ENCODE results near the gene PTPRJ. TPM values are rescaled to one million over a fixed set of nuclear protein-coding genes. Genes with fewer than 3 reads are reported as not detected.

The PTPRJ gene
- total and polyA plus RNA-seq, 2 of the 13 experiments (the other 11 are each of a cell fraction or from before 2014, with no cell fraction given) = 1.0 to 1.2 TPM

- peak; percentile 60 for TF ChIP-seq ZNF687 (CRISPR knock-in tag; IDR thresholded peaks at IDR 0.05)
Measured at GRCh38 chr11:47980907-47981621, 705 bp downstream of the PTPRJ start (continued).

DNA sequence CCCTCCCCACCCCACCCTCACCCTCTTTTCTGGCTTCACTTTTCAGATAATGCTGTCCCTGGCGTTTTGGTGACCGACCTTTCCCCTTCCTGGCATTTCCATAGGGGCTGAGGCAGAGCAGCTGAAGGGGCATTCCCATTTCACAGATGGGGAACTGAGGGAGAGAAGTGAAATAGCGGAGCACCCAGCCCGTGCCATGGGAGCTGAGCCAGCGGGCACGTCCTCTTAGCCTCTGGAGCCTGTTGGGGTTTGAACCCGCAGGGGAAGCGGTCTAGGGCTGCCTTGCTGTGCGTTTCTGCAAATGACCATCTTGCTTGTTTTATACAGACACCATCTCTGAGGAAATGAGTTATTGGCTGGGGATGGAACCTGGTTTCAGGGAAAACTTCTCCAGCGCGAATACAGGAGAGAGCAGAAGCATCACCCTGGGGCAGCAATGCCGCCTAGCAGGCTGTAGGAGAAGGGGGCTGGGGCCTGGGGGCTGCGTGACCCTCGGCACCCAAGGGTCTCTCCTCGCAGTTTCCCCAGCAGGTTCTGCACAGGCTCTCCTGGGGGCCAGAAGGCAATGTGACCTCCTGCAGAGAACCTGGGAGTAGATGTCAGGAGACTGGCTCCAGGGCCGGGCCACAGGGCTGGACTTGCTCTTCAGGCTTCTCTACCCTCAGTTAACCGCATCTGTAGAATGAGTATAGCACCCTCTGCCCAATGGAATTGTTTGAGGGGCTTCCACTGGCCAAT lies 1.5 kb downstream of the PTPRJ start:
- no peak for ATAC-seq

More for the DNA sequence above, 1.5 kb downstream of the PTPRJ start:
- WGBS (ENCODE audit: low lambda C conversion rate) = 35% methylated on average over 14 of the region's 17 CpGs
- Histone ChIP-seq H3K9ac (ENCODE audit: insufficient read depth, low read depth, low read length) (peak overlapping the region; percentile 65; the same call in 1 of the 2 replicates), H3K4me1 (ENCODE audit: insufficient read depth, low read length) (peaks cover 34% of the 10 kb centered on the region), H3K4me2 (ENCODE audit: low read depth, low read length) (peak overlapping the region; percentile 72), H4K20me1 (ENCODE audit: insufficient read depth, low read length) (no peaks in the 10 kb centered on the region), H3K36me3 (replicated peaks in 1 of 2; ENCODE audit: control insufficient read depth in 1 of 2, insufficient read depth in 2 of 2, low read length in 2 of 2) (no peaks in the 10 kb centered on the region), H3K27ac (ENCODE audit: extremely low read length, insufficient read depth, low read length) (no peak overlapping the region), H3K27me3 (ENCODE audit: control insufficient read depth in 1 of 2, insufficient read depth in 2 of 2, low read length in 2 of 2) (peaks cover 4 to 30% of the 10 kb centered on the region in 2 experiments), H2AFZ (ENCODE audit: low read length) (no peak overlapping the region), H3K9me3 (ENCODE audit: low read length) (no peaks in the 10 kb centered on the region), H3K79me2 (ENCODE audit: insufficient read depth, low read length) (no peaks in the 10 kb centered on the region), H3K4me3 (replicated peaks in 1 of 3; ENCODE audit: insufficient read depth in 1 of 3, low read depth in 2 of 3, low read length in 3 of 3) (peak overlapping the region; percentile 62 to 69 (median 63); a peak in 5 of 6 replicates)
- in situ Hi-C loops (cut with HindIII; ENCODE audit: extremely low pct_ligation_motif_present, low pct_unique_long_range_greater_than_20kb) = no loop called here
- FAIRE-seq (no peak), DNase-seq (ENCODE audit: low spot score) (no peak)
- no peak for TF ChIP-seq HOXA3 (CRISPR knock-in tag; IDR thresholded peaks at IDR 0.05)
- no peak for TF ChIP-seq SIN3A (IDR thresholded peaks at IDR 0.05; ENCODE audit: borderline replicate concordance, low read depth, low read length)
- TF ChIP-seq IKZF1 (IDR thresholded peaks at IDR 0.05) = no peak
- no peak for TF ChIP-seq NFKB2 (CRISPR knock-in tag; IDR thresholded peaks at IDR 0.05; ENCODE audit: borderline replicate concordance)
- TF ChIP-seq ZNF430 (CRISPR knock-in tag; IDR thresholded peaks at IDR 0.05) = peak; percentile 9; the same call in 1 of the 2 replicates
- 0 out of 2 replicates have a peak, but pooled peaks have one; percentile 33 for TF ChIP-seq NRL (CRISPR knock-in tag; IDR thresholded peaks at IDR 0.05; ENCODE audit: borderline replicate concordance)
- no peak for TF ChIP-seq ZNF552 (CRISPR knock-in tag; IDR thresholded peaks at IDR 0.05; ENCODE audit: borderline replicate concordance)
- TF ChIP-seq ZNF572 (CRISPR knock-in tag; IDR thresholded peaks at IDR 0.05) = no peak
- TF ChIP-seq ZNF629 (CRISPR knock-in tag; conservative IDR thresholded peaks at IDR 0.05) = peak; percentile 93
- no peak for TF ChIP-seq DBP (CRISPR knock-in tag; IDR thresholded peaks at IDR 0.05; ENCODE audit: not compliant biosample characterization)
- TF ChIP-seq ZMYM3 (CRISPR knock-in tag; IDR thresholded peaks at IDR 0.05) = peak; percentile 72; the same call in 1 of the 2 replicates
- intact Hi-C loops (cut with micrococcal nuclease; ENCODE audit: unreplicated experiment) = loop anchor here (5.0 kb wide), 2 partner anchors 45 to 125 kb away; no protein-coding TSS in a partner anchor
- BruUV-seq (replicated peaks) = no TSS peak
- ChIA-PET POLR2A (interaction anchor here (1.2 kb wide), 1 partner anchor 13 kb away, joined by 3 read pairs; no protein-coding TSS in a partner anchor), CTCF (ENCODE audit: low intra/inter-chr PET ratio, low total read pairs) (no interaction called here)
